ENCODE measurements around the gene RETSAT. TPM values are rescaled to one million over a fixed set of nuclear protein-coding genes. Genes with fewer than 3 reads are reported as not detected.

The RETSAT gene
- total RNA-seq, 1 experiment from 2014 or later: 32.3 TPM

DNA sequence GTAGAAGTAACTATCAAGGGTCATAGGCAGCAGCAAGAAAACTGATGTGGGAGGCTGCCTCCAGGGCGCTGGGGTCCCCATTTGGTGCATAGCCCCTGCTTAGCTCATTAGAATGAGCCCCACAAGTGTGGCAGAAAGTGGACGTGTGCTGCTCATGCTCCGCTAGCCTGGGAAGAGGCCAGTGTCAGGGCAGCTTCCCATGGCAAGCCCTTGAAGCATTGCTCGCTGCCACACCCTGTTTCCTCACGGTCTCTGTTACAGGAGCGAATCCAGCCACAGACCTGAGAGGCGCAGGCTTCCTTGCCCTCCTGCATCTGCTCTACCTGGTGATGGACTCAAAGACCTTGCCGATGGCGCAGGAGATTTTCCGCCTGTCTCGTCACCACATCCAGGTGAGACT, 22.8 kb upstream of the RETSAT start:
- Mint-ChIP-seq H3K4me1 (ENCODE audit: low read depth, unreplicated experiment) (no peaks in the 10 kb centered on the region), H3K27me3 (ENCODE audit: insufficient read depth, unreplicated experiment) (no peaks in the 10 kb centered on the region), H3K36me3 (ENCODE audit: insufficient read depth, unreplicated experiment) (no peaks in the 10 kb centered on the region), H3K9me3 (ENCODE audit: unreplicated experiment) (no peaks in the 10 kb centered on the region), H3K27ac (ENCODE audit: unreplicated experiment) (no peak overlapping the region), H3K4me3 (ENCODE audit: unreplicated experiment) (no peak overlapping the region)
- ChIA-PET CTCF (interaction anchor here (0.7 kb wide), 1 partner anchor 175 kb away, joined by 3 read pairs; no protein-coding TSS in a partner anchor), POLR2A (no interaction called here)
- Histone ChIP-seq H3K9me3 (no peaks in the 10 kb centered on the region), H3K4me1 (no peaks in the 10 kb centered on the region), H3K4me3 (ENCODE audit: low read depth, low read length) (no peak overlapping the region), H3K27me3 (replicated peaks; ENCODE audit: control insufficient read depth, insufficient read depth, low read length) (no peaks in the 10 kb centered on the region), H3K36me3 (ENCODE audit: control insufficient read depth, insufficient read depth, low read length) (no peaks in the 10 kb centered on the region)
- intact Hi-C loops (cut with micrococcal nuclease; ENCODE audit: unreplicated experiment): no loop called here
- no TSS peak for BruUV-seq (replicated peaks)
- TF ChIP-seq, protein P1, sequence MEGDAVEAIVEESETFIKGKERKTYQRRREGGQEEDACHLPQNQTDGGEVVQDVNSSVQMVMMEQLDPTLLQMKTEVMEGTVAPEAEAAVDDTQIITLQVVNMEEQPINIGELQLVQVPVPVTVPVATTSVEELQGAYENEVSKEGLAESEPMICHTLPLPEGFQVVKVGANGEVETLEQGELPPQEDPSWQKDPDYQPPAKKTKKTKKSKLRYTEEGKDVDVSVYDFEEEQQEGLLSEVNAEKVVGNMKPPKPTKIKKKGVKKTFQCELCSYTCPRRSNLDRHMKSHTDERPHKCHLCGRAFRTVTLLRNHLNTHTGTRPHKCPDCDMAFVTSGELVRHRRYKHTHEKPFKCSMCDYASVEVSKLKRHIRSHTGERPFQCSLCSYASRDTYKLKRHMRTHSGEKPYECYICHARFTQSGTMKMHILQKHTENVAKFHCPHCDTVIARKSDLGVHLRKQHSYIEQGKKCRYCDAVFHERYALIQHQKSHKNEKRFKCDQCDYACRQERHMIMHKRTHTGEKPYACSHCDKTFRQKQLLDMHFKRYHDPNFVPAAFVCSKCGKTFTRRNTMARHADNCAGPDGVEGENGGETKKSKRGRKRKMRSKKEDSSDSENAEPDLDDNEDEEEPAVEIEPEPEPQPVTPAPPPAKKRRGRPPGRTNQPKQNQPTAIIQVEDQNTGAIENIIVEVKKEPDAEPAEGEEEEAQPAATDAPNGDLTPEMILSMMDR (IDR thresholded peaks at IDR 0.05; ENCODE audit: insufficient read depth in 1 of 2, low read depth in 1 of 2, low read length in 1 of 2, severe bottlenecking in 1 of 2, unreplicated experiment in 1 of 2): no peak
- peak in 1 of 2 experiments; percentile 20 for DNase-seq

DNA sequence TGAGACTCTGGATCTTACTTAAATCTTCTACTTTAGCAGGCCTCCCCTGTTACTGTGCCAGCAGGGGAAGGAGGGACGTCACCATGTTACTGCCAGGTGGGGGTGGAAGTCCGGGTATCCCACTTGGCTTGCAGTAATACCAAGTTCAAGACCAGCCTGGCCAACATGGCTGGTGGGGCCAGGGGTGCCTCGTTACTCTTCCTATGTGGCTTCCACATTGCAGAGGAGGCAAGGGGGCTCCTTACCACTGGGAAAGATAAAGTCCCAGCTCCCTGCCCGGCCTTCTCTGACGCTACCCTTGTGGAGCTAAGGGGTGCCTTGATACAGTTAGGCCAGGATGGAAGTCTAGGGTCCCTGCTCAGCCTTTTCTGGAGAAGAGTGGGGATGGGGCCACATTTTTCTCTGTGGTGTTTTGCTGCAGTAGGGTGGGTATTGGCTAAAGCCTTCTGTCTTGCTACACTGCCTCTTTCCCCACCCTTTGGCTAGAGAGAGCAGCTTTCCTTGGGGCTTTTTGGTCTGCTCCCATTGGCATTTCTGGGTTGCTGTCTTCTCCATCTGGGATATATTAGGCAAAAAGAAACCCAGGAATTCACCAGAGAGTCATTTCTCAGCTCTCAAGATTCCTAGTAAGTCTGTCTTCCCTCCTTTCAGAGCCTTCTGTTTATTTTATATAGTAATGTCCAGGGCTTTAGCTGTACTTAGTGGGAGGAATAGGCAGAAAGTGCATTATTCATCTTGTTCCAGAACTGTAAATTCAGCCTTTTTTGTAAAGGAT, 22.1 kb upstream of the RETSAT start:
- Mint-ChIP-seq H3K36me3 (ENCODE audit: insufficient read depth, unreplicated experiment) (no peaks in the 10 kb centered on the region), H3K27ac (ENCODE audit: unreplicated experiment) (no peak overlapping the region), H3K27me3 (ENCODE audit: insufficient read depth, unreplicated experiment) (no peaks in the 10 kb centered on the region), H3K4me1 (ENCODE audit: low read depth, unreplicated experiment) (no peaks in the 10 kb centered on the region), H3K9me3 (ENCODE audit: unreplicated experiment) (no peaks in the 10 kb centered on the region), H3K4me3 (ENCODE audit: unreplicated experiment) (no peak overlapping the region)
- ChIA-PET CTCF (no interaction called here), POLR2A (no interaction called here)
- Histone ChIP-seq H3K27me3 (replicated peaks; ENCODE audit: control insufficient read depth, insufficient read depth, low read length) (no peaks in the 10 kb centered on the region), H3K4me1 (no peaks in the 10 kb centered on the region), H3K36me3 (ENCODE audit: control insufficient read depth, insufficient read depth, low read length) (no peaks in the 10 kb centered on the region), H3K9me3 (no peaks in the 10 kb centered on the region), H3K4me3 (ENCODE audit: low read depth, low read length) (no peak overlapping the region)
- intact Hi-C loops (cut with micrococcal nuclease; ENCODE audit: unreplicated experiment): no loop called here
- DNase-seq: peak in 1 of 2 experiments; percentile 23
- TF ChIP-seq, protein P1 (IDR thresholded peaks at IDR 0.05; ENCODE audit: insufficient read depth in 1 of 2, low read depth in 1 of 2, low read length in 1 of 2, severe bottlenecking in 1 of 2, unreplicated experiment in 1 of 2): no peak
- no TSS peak for BruUV-seq (replicated peaks)

DNA sequence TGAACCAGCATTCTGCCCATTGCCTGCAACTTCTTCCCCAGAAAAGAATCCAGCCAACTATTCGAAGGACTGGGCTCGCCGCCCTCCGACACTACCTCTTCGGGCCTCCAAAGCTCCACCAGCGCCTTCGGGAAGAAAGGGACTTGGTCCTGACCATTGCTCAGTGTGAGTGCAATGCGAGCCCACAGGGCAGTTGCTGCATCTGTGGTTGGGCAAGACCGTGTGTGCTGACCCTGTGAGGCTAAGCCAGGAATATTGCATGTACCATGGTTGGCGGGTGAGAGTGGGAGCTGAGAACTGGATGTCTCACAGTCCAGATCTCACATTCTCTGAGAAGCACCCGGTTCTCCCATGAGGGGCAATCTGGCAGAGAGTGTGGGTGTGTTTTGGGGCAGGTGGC, 16.7 kb upstream of the RETSAT start:
- Mint-ChIP-seq H3K9me3 (ENCODE audit: unreplicated experiment) (no peaks in the 10 kb centered on the region), H3K4me1 (ENCODE audit: low read depth, unreplicated experiment) (no peaks in the 10 kb centered on the region), H3K27me3 (ENCODE audit: insufficient read depth, unreplicated experiment) (no peaks in the 10 kb centered on the region), H3K4me3 (ENCODE audit: unreplicated experiment) (no peak overlapping the region), H3K36me3 (ENCODE audit: insufficient read depth, unreplicated experiment) (no peaks in the 10 kb centered on the region), H3K27ac (ENCODE audit: unreplicated experiment) (no peak overlapping the region)
- DNase-seq: no peak
- intact Hi-C loops (cut with micrococcal nuclease; ENCODE audit: unreplicated experiment): no loop called here
- no peak overlapping the region for H3K4me3 ChIP-seq (ENCODE audit: low read depth, low read length)
- TF ChIP-seq, protein P1 (IDR thresholded peaks at IDR 0.05; ENCODE audit: insufficient read depth in 1 of 2, low read depth in 1 of 2, low read length in 1 of 2, severe bottlenecking in 1 of 2, unreplicated experiment in 1 of 2): no peak
- BruUV-seq (replicated peaks): no TSS peak
- ChIA-PET CTCF (interaction anchor here (1.1 kb wide), 1 partner anchor 168 kb away, joined by 3 read pairs; the partner anchor contains the start of gene MAT2A), POLR2A (interaction anchor here (0.5 kb wide), 1 partner anchor 14 kb away, joined by 3 read pairs; no protein-coding TSS in a partner anchor)
- H3K4me1 ChIP-seq: no peaks in the 10 kb centered on the region
- no peaks in the 10 kb centered on the region for H3K9me3 ChIP-seq
- H3K36me3 ChIP-seq (ENCODE audit: control insufficient read depth, insufficient read depth, low read length): no peaks in the 10 kb centered on the region
- no peaks in the 10 kb centered on the region for H3K27me3 ChIP-seq (replicated peaks; ENCODE audit: control insufficient read depth, insufficient read depth, low read length)
